Islet of Langerhans (tissue), 1 donor: Measurements from ENCODE around the gene PAQR4.
"Not testable (repeated sequence)": the region's sequence is repeated elsewhere in the genome, so short reads cannot be mapped to it uniquely, and the experiment has no call there.

Source experiments
- FAIRE-seq: peaks from one replicate; lab custom pipeline; 2011; peaks lifted over from hg19 to GRCh38; lab: Jason Lieb, UNC

Gene PAQR4

DNA sequence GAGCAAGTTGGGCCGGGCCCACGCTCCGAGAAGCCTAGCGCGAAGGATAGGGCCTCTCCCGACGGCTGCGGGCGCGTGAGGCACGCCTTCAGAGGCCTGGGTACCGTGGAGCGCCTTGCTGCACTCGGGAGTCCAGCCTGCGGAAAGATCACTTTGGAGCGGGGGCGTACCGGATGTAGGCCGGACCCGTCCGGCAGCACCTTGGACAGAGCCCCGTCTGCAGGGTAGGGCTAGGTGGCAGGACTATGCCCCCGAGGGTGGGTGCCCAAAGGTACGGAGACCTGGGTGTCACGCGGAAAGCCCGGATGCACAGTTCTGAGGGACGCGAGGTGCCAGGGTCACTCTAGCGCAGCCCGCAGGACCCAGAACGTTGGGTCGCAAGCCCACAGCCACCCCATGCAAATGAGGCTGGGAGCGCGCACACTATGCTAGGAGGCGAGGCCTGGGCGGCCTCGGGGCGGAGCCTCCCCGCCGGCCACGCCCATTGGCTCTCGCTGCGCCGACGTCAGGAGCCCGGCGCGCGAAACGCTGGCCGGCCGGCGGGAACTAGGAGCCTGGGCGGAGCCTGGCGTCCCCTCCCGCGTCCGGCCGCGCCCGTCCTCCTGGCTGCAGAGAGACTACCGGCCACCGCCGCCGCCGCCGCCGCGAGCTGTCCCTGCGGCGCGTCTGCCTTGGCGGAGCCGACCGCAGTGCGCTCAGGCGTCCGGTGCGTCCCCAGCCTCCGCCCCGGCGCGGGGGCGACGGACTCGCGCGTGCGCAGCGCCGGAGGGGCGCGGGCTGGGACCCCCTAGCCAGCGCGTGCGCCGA, at the start of gene PAQR4:
TSS of gene PAQR4 (plus strand) at position 611 of the 807 bp plus-strand sequence. CDS start 327 bp downstream, outside the sequence.
- no peak for FAIRE-seq

GRCh38 chr16:2919511-2920255, 49.5 kb upstream of the PAQR4 start:
- FAIRE-seq: peak; percentile 84

DNA sequence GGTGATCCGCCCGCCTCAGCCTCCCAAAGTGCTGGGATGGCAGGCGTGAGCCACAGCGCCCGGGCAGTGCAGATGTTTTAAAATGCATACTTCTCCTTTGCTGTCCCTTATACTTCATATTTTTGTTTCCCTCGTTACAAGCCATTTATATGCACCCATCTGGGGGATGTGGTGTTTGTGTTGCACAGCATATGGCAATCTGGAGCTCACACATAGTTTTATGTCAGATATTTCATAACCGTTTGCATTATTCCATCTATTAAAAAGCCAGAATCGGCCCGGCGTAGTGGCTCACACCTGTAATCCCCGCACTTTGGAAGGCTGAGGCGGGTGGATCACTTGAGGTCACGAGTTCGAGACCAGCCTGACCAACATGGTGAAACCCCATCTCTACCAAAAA, 45.7 kb upstream of the PAQR4 start:
- FAIRE-seq: no peak

GRCh38 chr16:2924901-2925755, 44.0 kb upstream of the PAQR4 start:
- no peak for FAIRE-seq

DNA sequence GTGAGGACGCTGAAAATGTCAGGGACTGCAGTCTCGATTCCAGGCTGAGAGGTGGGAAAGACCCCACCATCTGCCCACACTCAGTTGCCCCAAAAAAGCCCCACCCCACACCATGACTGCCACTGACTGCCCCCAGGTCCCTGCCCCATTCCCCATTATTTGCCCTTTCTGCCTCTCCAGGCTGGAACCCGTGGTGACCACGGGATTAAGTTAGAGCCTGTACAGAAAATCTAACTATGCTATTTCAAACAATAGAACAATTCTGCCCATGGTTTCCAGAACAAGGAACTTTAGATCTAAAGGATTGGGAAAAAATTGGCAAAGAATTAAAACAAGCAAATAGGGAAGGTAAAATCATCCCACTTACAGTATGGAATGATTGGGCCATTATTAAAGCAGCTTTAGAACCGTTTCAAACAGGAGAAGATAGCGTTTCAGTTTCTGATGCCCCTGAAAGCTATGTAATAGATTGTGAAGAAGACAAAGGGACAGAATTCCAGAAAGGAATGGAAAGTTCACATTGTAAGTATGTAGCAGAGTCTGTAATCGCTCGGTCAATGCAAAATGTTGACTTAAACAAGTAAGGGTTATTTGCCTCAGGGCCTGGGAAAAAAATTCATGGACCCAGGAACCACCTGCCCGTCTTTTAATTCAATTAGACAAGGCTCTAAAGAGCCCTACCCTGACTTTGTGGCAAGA, 43.0 kb upstream of the PAQR4 start:
- FAIRE-seq: no peak

DNA sequence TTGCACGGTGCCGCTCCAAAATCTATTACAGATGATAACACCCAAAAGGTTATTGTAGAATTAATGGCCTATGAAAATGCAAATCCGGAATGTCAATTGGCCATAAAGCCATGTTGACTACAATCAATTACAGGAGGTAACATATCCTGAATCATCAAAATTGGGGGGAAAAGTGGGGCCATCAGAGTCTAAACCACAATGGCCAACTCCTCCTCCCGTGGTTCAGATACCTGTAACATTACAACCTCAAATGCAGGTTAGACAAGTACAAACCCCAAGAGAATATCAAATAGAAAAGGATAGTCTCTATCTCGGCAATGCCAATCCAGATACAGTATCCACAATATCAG, 42.5 kb upstream of the PAQR4 start:
- FAIRE-seq: no peak

- FAIRE-seq: no peak
Measured at GRCh38 chr16:2927010-2927646, 42.0 kb upstream of the PAQR4 start.

DNA sequence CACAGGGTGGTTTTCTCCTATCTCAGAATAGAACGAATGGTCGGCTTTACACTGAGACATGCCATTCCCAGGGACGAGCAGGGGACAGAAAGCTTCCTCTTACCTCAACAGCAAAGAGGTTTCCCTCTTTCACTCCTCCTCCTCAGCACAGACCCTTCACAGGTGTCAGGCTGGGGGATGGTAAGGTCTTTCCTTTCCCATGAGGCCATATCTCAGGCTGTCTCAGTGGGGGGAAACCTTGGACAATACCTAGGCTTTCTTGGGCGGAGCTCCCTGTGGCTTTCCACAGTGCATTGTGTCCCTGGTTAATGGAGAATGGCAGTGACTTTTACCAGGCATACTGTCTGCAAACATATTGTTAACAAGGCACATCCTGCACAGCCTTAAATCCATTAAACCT, 41.0 kb upstream of the PAQR4 start:
- not testable (repeated sequence) for FAIRE-seq

DNA sequence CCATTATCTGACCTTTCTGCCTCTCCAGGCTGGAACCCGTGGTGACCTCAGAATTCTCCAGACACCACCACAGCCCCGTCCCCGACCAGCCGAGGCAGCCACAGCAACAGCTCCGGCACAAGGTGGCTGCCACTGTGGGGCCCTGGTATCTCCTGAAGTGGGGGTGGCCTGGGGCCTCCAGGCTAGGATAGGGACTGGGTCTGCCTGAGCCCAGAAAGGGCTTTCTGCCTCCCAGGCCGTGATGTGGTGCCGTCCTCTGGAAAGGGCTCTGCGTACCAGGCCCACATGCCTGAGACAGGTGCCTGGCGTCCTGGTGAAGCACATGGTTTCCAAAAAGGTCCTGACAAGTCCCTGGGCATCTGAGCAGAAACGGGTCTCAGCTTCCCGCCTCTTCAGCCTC, 40.4 kb upstream of the PAQR4 start:
- no peak for FAIRE-seq

DNA sequence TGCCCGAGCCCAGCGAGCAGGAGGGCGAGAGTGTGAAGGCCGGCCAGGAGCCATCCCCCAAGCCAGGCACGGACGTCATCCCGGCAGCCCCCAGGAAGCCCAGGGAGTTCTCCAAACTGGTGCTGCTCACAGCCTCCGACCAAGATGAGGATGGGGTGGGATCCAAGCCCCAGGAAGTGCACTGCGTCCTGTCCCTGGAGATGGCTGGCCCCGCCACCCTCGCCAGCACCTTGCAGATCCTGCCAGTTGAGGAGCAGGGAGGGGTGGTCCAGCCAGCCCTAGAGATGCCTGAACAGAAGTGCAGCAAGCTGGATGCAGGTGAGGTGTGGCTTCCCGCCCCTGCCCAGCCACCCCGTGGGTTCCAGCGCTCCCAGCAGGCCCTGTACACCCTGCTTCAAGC, 39.5 kb upstream of the PAQR4 start:
- no peak for FAIRE-seq

DNA sequence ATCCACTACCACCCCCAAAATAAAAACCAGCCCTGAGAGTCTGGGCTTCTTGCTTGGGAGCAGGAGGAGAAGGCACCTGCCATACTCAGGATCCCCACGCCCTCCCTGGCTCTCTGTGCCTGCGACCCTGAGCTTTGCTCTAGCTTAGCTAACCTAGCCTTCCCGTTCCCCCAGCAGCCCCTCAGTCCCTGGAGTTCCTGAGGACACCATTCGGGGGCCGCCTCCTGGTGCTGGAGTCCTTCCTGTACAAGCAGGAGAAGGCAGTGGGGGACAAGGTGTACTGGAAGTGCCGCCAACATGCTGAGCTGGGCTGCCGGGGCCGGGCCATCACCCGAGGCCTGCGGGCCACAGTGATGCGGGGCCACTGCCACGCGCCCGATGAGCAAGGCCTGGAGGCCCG, 38.9 kb upstream of the PAQR4 start:
- FAIRE-seq: no peak

DNA sequence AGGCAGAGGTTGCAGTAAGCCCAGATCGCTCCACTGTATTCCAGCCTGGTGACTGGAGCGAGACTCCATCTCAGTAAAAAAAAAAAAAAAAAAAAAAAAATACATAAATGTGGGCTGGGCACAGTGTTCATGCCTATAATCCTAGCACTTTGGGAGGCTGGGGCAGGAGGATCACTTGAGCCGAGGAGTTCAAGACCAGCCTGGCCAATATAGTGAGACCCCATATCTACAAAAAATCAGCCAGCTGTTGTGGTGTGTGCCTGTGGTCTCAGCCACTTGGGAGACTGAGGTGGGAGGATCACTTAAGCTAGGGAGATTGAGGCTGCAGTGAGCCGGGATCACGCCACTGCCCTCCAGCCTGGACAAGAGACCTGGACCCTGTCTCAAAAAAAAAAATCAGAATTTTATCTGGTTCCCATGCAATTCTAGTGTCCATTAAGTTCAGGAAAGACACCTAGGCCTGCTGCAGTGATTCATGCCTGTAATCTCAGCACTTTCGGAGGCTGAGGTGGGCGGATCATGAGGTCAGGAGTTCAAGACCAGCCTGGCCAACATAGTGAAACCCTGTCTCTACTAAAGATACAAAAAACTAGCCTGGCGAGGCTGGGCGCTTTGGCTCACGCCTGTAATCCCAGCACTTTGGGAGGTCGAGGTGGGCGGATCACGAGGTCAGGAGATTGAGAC, 37.8 kb upstream of the PAQR4 start:
- FAIRE-seq: not testable (repeated sequence)

- FAIRE-seq: no peak
Measured at GRCh38 chr16:2933136-2933535, 36.0 kb upstream of the PAQR4 start.

GRCh38 chr16:2933701-2934100, 35.4 kb upstream of the PAQR4 start:
- no peak for FAIRE-seq

DNA sequence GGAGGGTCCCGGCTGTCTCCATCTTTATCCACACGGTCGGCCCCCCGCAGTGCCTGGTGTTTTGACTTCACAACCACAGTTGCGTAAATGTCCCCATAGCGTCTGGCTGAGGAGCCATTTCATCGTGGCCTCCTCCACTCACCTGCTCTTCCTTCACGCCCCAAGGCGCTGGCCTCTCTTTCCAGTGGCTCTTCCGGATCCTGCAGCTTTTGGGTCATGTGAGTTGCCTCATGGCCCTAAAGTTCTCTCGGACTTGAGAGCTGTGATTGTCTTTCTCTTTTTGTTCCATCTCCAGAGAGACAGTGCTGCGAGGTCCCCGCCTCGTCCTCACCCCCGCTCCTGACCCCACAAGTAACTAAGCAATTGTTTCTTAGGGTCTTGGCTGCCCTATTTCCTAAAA, 34.7 kb upstream of the PAQR4 start:
- FAIRE-seq: no peak

DNA sequence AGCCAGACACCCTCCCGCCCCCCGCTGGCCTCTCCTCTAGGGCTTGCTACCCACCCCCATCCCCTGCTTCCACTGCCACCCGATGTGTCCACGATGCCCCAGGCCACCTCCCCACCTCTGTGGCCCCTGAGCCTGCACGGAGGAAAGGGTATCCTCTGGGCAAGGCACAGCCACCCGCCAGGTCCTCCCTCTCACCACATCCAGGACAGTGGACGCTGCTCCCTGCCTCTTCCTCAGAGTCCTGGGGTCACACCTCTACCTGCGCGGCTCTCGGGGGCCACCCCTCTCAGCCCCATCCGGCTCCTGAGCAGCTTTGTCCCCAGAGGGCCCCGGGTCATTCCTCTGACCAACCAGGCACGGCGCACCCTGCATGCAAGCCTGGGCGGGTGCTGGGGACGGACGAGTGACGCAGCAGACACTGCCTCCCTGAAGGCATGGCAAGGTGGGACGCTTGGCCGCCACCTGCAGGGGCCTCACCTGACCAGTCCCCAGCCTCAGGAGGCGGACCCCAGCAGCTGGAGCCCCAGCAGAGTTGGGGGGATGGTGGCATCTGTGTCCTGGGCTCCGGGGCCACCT, 32.6 kb upstream of the PAQR4 start:
- FAIRE-seq: no peak

GRCh38 chr16:2937170-2937569, 32.0 kb upstream of the PAQR4 start:
- no peak for FAIRE-seq

- FAIRE-seq: no peak
Measured at GRCh38 chr16:2938206-2938605, 30.9 kb upstream of the PAQR4 start.

- no peak for FAIRE-seq
Measured at GRCh38 chr16:2939968-2940367, 29.2 kb upstream of the PAQR4 start.

GRCh38 chr16:2942045-2942444, 27.1 kb upstream of the PAQR4 start:
- no peak for FAIRE-seq

DNA sequence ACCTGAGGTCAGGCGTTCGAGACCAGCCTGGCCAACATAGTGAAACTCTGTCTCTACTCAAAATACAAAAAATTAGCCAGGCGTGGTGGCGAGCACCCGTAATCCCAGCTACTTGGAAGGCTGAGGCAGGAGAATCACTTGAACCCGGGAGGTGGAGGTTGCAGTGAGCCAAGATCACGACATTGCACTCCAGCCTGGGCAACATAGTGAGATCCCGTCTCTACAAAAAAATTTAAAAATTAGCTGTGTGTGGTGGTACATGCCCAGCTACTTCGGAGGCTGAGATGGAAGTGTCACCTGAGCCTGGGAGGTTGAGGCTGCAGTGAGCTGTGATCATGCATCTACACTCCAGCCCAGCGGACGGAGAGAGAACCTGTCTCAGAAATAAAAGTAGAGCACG, 25.4 kb upstream of the PAQR4 start:
- FAIRE-seq: not testable (repeated sequence)
